ENCODE results near the gene FAM151B.
"Not testable (repeated sequence)": the region's sequence is repeated elsewhere in the genome, so short reads cannot be mapped to it uniquely, and the experiment has no call there.

FAM151B gene

GRCh38 chr5:80487829-80488721 is at the start of gene FAM151B:
Gene FAM151B (plus strand): TSS chr5:80488100. CDS start chr5:80488124, 24 bp downstream.
- DNase-seq, result peak; percentile 67

- no peak for DNase-seq
Measured at GRCh38 chr5:80438739-80439138, 49.2 kb upstream of the FAM151B start.

- no peak for DNase-seq
Measured at GRCh38 chr5:80439213-80439612, 48.7 kb upstream of the FAM151B start.

- DNase-seq, result no peak
Measured at GRCh38 chr5:80442742-80443141, 45.2 kb upstream of the FAM151B start.

- DNase-seq, result no peak
Measured at GRCh38 chr5:80453366-80453765, 34.5 kb upstream of the FAM151B start.

GRCh38 chr5:80463269-80463668 is 24.6 kb upstream of the FAM151B start:
- no peak for DNase-seq

GRCh38 chr5:80466669-80467485 is 21.0 kb upstream of the FAM151B start:
- no peak for DNase-seq

GRCh38 chr5:80468131-80468530 is 19.8 kb upstream of the FAM151B start:
- no peak for DNase-seq

GRCh38 chr5:80470631-80471030 is 17.3 kb upstream of the FAM151B start:
- not testable (repeated sequence) for DNase-seq

GRCh38 chr5:80474929-80475328 is 13.0 kb upstream of the FAM151B start:
- DNase-seq, result no peak

- no peak for DNase-seq
Measured at GRCh38 chr5:80479713-80480112, 8.2 kb upstream of the FAM151B start.

- no peak for DNase-seq
Measured at GRCh38 chr5:80480354-80480753, 7.5 kb upstream of the FAM151B start.

- no peak for DNase-seq
Measured at GRCh38 chr5:80481019-80481893, 6.6 kb upstream of the FAM151B start.

- DNase-seq, result no peak
Measured at GRCh38 chr5:80482578-80482977, 5.3 kb upstream of the FAM151B start.

- no peak for DNase-seq
Measured at GRCh38 chr5:80483636-80484232, 4.2 kb upstream of the FAM151B start.

GRCh38 chr5:80487444-80487828 is 464 bp upstream of the FAM151B start:
- no peak for DNase-seq

GRCh38 chr5:80491296-80491695 is 3.4 kb downstream of the FAM151B start:
- no peak for DNase-seq

- no peak for DNase-seq
Measured at GRCh38 chr5:80492741-80493140, 4.8 kb downstream of the FAM151B start.

- not testable (repeated sequence) for DNase-seq
Measured at GRCh38 chr5:80493443-80493842, 5.5 kb downstream of the FAM151B start.

- DNase-seq, result no peak
Measured at GRCh38 chr5:80495891-80496290, 8.0 kb downstream of the FAM151B start.

GRCh38 chr5:80502800-80503199 is 14.9 kb downstream of the FAM151B start:
- DNase-seq, result no peak

GRCh38 chr5:80503641-80504040 is 15.7 kb downstream of the FAM151B start:
- DNase-seq, result no peak
